ENCODE results near the gene MYO1B.

The MYO1B gene

DNA sequence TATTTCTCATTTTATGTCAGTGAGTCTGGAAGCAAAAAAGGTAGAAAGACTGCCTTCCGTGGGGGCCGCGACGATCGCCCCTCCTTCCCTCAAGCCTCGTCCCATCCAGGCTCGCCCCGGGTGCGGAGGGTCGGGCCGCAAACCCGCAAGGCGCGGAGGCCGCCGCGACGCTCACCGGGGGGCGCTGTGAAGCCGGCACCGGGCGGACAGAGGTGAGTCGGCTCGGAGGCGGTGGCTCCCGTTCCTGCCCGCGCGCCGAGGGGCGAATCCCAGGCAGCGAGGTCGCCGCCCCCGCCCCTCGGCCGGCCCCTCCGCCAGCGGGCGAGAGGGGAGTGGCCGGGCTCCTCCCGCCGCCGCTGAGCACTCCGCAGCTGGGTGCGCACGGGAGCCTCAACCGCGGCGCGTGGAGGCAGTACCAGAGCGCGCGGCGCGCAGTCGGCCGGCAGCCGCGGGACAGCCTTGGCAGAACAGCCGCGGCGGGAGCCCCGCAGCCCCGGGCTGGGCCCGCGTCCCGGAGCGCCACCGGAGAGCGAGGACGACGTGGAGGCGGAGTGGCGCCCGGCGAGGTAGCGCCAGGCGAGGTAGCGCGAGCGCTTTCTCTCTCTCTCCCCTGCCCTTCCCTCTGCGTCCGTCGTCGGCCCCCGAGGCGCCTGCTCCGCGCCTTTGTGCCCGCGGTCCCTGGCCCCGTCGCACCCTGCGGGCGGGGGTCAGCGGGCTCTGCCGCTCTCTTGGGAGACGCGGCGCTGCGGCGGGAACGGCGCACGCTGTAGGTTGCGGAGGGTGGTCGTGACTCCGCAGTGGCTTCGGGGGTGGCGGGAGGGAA, at the start of gene MYO1B:
Gene MYO1B (plus strand): TSS at position 359 of the 823 bp plus-strand sequence. CDS start 31,492 bp downstream, outside the sequence.
- DNase-seq: peak; percentile 59

DNA sequence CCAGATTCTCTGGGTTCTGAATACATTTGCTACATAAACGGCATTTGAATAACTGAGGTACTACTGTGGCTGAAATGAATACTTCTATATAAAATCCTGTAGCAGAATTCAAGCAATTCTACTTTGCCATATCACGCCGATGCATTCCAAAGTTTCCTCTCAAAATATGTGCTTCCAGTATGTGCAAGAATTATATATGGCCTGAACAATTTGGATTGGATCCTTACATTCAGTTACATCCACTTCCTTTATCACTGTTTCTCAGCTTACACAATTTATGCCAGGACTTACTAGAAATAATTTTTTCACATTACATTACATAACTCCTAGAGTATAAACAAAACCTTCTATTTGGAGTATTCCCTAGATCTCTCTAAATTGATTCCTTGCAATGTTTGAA, 48.1 kb upstream of the MYO1B start:
- DNase-seq: no peak

DNA sequence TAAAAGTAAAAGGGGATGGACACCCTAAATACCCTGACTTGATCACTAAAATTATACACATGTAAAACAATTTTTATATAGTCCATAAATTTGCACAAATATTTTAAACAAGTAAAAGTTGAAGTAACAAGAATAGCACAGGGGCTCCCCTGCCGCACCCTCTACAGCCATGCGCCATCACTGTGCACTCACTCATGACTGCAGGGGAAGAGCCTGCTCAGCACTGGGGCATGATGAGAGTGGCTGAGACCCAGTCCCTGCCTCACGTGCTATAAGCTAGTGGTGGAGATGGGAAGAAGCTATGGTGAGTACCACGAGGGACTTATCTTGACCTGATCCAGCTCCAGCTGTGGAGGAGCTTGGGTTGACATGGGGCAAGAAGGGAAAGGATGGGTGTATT, 46.9 kb upstream of the MYO1B start:
- DNase-seq: no peak

DNA sequence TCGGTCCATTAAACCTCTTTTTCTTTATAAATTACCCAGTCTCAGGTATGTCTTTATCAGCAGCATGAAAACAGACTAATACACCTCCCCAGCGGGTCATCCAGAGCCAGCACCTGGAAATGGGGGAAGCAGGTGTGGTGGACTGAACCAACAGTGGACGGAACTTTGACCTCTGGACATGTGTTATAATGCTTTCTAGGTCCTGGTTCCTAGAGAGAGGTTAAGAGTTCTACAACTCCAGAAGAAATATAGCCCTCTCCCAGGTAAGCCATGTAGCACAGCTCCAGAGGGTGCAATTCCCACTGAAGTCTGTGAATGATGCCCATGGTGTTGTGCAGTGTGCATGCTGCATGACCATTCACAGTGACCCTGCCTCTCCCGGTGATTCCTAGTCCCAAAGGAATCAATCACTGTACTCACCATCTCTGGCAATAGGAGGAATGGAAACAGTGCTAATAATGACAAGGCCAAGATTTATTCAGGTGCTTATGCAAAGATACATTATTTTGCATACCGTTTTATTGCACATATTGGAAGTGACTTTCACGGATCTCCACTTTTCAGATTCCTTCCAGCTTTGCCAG, 45.2 kb upstream of the MYO1B start:
- DNase-seq: no peak

DNA sequence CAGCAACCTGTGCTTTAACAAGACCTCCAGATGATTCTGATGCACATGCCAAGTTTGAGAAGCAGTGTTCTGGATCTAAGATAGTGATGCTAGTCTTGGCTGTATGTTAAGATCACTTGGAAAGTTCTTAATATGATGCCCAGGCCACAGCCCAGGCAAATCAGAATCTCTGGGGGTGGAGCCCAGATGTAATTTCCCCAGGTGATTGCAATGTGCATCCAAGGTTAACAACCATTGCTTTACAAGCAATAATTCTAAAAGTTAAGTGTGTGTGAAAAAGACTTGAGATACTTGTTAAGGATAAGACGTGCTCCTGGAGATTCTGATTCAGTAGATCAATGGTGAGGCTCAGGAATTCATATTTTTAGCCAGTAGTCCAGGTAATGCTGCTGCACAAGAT, 44.3 kb upstream of the MYO1B start:
- DNase-seq: no peak

DNA sequence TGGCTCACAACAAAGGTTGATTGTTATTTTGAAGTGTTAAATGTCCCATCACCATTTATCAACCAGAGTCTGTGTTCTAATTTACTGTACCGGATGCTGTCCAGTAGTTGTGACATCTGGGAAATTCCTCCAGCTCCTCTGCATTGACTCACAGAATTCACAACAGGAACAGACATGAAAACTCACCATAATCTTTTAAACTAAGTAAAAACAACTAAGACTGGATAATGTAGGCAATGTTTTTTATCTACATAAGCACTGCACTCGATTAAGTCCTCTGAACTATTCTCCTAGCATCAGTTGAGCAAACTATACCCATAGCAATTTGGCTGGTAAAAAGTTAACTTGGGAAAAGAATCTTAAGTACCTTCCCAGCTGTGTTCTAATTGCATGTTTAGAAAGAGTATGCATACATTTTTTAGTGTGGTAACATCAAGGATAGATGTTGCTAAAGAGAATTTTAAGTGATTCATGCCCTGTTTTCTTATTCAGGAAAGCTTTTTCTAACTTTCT, 42.9 kb upstream of the MYO1B start:
- DNase-seq: no peak

DNA sequence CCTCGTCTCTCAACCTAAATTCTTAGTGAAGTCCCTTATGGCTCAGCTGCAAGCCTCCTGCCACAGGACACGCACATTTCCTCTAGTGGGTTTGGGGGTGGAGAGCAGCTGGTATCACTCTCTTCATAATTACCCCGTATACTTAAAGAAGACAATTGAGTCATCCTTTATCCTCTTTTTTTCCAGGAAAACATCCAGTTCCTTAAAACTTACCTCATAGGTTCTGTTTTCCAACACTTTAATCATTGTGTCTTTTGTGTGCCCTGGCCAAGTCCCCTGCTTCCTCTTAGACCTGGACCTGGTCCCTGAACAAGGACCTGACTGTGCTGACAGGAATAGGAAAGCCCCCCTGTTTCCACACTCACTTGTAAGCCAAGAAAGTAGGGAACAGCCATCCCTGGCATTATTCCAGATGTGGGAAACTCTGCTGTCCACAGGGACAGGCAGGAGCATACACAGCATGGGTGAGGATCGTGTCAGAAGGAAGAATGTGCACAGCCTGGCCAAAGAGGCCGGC, 42.3 kb upstream of the MYO1B start:
- peak; percentile 14 for DNase-seq

DNA sequence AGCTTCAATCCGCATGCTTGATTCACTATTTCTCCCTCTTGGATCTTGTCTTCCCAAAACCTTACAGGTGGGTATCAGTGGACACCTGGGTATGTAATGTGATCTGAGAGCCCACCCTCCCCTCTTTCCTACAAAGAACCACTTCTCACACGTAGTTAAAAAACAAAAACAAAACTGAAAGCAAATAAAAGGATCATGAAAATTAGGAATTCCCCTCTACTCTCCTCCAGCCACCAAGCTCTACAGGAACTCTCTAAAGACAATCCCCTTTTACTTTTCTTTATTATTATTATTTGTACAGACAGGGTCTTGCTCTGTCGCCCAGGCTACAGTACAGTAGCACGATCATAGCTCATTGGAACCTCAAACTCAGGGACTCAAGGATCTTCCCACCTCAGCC, 40.8 kb upstream of the MYO1B start:
- no peak for DNase-seq

DNA sequence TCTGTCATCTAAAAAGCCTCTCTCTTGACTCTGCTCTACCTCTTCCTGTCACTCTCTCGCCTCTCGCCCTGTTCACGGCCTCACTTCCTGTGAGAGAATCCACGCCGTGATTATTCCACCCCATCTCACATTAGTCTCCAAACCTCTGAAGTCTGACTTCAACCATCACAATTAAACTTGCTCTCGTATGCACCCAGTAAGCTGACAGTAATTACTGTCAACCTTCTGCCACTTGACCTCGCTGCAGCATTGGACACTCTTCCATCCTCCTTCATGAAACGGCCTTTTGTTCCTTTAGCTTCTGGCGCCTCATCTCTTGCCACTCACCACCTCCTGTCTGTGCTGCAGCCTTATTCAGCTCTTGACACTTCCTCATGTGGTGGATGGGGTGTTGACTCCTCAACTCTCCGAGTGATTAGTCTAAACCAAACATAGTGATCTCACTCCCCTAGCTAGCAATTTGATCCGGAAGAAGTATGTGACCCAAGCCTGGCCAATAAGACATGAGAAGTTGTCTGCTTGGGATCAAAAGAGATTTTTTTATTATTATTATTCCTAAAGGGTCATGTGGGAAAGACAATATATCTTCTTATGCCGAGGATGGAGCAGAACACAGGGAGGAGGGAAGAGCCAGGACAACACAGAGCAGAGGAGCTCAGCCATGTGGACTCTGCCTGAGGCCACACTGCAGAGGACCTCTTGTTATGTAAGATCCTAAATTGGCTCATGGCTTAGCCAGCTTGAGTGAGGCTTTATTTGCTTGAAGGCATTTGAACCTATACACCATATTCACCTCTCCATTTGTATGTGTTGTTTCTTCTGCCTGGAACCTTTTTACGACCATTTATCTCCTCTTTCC, 38.4 kb upstream of the MYO1B start:
- peak; percentile 16 for DNase-seq

DNA sequence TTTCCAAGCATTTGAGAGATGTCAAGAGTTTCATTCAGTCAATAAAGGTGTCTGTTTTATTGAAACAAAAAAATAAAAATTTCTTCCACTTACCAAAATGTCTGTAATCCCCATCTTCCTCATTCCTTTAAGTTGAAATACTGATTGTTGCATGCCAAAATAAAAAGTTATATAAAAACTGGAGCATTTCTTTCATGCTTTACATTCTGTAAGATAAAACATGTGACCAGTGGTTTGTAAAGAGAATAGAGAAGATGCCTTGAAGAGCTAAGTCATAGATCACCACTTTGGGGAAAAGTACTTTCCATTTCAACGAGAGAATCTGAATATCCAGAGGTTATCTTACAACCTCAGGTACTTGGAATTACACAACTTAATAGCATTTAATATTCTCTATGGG, 35.9 kb upstream of the MYO1B start:
- DNase-seq: no peak

DNA sequence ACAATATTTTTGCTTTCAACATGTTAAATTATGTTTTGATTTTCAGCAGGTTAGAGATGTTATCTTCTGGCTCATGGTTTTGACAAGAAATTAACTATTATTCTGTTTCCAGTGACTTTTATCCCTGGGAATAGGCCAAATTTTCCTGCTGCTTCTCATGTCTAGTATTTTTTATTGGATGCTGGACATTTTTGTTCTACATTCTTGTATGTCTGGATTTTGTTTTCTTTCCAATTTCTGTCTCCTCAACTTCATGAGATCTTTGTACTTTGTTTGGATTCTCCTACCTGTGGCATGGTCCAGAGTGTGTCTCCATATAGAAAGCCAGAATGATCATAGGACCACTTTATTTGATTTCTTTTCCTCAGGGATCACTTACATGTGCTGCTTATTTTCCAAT, 33.1 kb upstream of the MYO1B start:
- no peak for DNase-seq

DNA sequence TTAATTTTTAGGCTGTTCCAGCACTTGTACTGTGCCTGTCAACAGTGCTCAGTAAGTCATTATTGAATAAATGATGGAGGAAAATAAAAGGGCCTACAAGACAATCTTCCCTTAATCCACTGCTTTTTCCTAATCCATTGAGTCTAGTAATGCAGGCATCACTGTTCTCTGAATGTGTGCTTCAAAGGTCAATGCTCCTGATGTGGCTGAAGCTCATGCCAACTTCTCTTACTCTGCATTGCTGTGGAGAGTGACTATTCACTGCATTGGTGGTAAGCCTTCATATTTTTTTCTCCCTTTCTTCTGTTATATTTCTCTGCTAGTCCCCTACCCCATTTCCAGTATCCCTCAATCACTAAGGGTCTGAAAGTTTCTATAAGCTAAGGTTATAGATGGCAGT, 31.9 kb upstream of the MYO1B start:
- no peak for DNase-seq

DNA sequence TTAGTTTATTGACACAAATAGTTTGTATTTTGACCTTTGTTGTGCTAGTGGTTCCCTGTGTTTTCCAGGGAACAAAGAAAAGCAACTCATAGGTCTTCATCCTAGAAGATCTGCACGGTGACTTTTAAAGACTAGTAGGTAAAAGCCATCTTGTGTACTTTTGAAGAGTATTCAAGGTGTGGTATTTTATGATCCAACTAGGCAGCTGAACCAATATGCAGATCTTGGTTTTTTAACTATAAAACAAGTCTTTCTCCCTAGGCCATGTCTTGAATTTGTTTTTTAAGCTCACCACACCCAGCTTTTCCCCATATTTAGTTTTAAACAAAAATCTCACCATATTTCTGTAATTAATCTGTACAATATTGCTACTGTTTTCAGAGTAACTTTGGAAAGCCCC, 30.0 kb upstream of the MYO1B start:
- DNase-seq: no peak

DNA sequence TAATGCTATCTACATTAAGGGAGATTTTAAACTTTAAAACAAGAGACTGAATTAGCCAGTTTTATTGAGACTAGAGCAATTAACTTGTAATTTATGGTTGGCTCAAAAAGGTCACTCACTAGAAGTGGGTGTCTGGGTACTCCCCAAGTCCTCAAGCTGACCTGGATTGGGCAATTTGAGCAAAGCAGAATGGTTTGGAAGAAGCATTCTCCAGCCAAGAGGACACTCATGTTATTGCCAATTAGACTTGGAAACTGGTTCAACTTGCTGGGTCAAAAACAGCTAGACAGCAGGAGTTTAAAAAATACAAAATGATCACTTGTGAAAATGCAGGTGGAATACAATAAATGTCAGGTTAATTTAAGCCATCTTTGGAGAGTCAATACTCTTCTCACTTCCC, 29.5 kb upstream of the MYO1B start:
- DNase-seq: no peak

DNA sequence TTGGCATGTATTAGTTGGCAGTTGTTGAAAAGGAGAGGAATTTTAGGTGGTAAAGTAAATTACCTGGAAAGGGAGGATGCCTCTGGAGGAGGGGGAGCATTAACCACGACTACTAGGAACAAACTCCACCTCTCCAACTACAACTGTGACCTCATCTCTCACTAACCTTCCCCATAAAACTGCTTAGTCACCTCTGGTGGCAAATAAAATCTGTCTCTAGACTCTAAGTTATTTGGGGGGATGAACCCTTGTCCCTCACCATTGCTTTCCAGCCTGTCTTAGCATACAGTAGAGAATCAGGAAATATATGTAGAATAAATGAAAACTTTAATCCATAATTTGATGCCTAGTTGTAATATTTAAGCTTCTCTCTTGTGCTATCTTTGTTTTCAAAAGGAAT, 27.6 kb upstream of the MYO1B start:
- no peak for DNase-seq

DNA sequence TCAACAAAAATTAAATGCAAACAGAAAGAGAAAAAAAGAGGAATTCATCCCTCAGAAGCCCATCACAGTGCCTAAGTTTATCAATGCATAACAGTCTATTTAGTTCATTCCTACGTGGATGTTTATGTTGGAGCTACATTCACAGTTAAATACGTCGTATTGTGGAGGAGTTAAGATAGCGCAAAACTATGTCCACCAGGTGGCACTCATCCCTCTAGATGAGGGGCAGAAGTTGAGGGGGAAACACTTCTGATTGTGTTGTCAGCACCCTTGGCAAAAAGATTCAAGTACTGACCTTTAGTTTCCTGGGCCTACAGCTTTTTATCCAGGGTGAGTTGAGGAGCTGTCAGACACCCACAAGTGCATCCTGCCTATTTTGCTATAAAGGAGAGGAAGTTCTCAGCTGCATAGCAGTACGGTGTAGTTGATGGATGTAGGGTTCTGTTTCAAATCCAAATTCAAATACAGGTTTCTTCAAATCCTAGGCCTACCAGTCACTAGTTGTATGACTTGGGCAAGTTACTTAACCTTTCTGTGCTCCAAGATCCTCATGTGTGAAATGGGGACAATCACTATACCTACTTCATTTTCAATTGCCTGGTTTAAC, 26.8 kb upstream of the MYO1B start:
- DNase-seq: peak; percentile 34

DNA sequence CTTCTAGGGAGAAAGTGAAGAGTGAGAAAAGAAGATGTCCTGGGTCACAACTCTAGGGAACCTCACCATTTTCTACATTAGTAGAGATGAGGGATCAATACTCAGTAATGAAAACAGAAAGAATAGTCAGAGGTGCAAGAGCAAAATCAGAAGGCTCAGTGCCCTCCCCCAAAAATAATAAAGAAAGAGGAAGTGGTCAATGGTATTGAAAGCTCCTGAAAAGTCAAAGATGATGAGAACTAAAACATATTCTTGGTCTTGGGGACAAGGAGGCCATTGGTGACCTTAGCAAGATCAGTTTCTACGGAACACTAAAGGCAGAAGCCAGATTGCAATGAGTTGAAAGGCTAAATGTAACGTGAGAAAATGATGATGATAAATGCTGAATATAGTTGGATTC, 24.5 kb upstream of the MYO1B start:
- no peak for DNase-seq

DNA sequence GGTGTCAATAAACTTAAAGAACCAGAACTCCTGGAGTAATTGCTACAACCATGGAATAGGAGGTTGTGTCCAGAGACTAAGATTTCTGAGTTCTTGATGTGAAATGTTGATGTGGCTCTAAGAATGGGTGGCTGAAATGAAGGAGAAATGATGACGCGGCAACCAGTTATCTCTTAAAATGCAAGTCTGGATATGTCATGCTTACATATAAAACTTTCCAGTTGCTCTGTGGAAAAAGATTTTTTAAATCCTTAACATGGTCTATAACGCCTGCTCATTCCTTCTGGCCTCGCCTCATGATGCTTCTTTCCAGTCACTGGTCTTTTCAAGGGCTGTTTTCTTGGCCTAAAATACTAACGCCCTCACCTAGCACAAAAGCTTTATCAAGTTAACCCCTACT, 23.5 kb upstream of the MYO1B start:
- DNase-seq: no peak

DNA sequence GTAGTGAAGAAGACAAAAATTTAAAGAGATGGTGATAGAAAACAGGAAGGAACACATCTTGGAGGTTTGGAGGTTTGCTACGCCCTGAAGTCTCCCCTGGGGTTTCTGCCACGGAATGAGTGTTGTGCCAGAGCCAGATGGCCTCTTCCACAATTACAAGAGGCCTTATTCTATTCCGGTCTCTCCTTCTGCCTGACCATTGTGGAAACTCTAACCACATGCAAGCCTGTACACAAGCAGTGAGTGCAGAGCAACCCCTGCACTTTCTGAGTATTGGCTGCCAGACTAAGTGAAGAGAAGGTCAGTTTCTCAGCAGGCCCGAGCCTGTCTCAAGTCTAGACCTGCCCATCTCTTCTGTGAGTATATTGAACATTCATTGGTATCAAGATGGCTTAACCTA, 22.7 kb upstream of the MYO1B start:
- DNase-seq: no peak

DNA sequence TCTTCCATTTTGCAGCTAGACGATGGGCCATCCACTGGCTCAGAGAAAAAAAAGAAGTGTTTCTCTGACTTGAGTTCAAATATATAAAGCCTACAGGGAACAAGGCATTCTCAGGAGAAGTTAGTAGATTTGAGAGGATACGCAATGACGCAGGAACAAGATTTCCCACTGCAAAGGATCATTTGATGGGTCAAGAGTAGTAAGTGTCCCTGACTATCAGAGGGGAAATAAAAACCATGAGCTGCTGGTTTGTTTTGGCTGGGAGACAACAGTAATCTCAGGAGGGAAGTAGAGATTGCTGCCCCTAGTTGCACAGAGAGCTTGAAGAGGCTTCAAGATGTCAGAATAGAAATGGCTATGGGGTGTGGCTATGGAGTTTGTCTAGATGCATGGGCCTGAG, 22.3 kb upstream of the MYO1B start:
- DNase-seq: no peak

DNA sequence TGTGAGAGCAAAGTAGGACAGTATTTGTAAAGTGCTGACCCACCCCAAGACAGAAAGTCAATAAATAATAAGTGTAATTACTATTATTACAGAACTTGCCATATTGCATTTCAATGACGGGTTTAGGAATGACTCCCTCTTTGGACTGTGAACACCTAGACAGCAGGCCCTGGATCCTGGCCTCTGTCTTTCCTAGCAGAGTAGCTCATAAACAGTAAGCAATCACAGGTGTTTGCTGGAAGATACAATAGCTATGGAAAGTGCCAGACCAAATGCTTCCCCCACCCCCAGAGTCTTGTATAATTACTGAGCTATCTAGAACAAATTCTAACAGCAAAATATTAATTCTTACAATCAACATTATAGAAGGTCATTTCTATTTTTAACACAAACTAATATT, 20.1 kb upstream of the MYO1B start:
- no peak for DNase-seq

DNA sequence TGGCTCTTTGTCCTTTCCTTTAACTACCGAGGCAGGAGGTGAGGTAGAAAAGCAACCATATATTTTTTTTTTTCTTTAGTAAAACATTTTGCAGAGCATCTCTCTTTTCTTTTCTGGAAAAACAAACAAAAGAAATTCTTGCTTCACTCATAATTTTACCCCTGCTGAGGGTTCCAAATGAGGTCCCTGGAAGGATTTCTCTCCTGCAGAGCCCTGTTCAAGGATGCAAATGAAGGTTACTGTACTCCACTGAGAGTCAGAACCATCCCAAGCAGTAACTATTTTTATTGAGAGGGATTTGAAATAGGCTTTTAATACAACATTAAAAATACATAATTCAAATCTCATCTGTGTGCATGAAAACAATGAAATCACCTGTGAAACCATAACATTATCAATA, 19.5 kb upstream of the MYO1B start:
- no peak for DNase-seq

DNA sequence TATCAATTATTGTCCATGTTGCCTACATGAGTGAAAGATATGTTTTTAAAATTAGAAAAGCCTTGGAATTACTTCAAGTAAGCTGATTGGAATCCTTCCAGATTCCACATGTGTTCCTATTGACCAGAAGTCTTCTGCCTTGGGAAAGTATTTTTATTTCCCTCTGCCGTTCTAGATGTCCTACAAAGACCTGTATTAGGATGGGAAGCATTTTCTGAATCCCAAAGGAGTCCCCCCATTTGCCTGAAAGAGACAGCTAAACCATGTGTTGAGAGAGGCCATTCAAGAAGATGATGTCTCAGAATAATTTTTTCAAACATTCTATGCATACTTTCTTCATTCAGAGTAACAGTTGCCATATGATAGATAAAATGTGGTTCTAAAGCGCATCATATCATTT, 19.0 kb upstream of the MYO1B start:
- no peak for DNase-seq

All from stimulated activated CD4-positive, alpha-beta T cell treated with anti-CD3 and anti-CD28 coated beads, Interleukin-1b, Interleukin-23, amount 100 ng/mL, for 48 hours (primary cell).